22Rv1 (cell line): Measurements from ENCODE around the gene CAPN2.

ENCODE experiments used
- CTCF ChIP-seq: fragments of 450-650 bp; IDR thresholded peaks from 2 replicates; pipeline ENCODE4 v1.5.1; 2017; ENCODE audit warnings: mild to moderate bottlenecking
- ZFX ChIP-seq: fragments of 450-650 bp; IDR thresholded peaks from 2 replicates; pipeline ENCODE4 v1.6.1; 2017; ENCODE audit warnings: antibody characterized with exemption, borderline replicate concordance

GRCh38 chr1:223794136-223794880 lies 82.0 kb downstream of the CAPN2 start:
- TF ChIP-seq CTCF (no peak), ZFX (no peak)
